Kidney (tissue), 14 donors: Measurements from ENCODE around the gene TIFAB. TPM values are rescaled to one million over a fixed set of nuclear protein-coding genes. Genes with fewer than 3 reads are reported as not detected.

Experiments used
- DNase-seq, 5 donors: peaks; one replicate each; pipeline ENCODE4 v3.0.0-alpha.2; 2013 to 2020
- FAIRE-seq: peaks from 2 replicates; lab custom pipeline; 2012; peaks lifted over from hg19 to GRCh38; lab: Jason Lieb, UNC
- H3K27ac ChIP-seq, 2 donors: one replicate each; pipeline ENCODE4 v1.7.0; 2013; ENCODE audit warnings: low read depth in 2 of 2, low read length in 2 of 2, inconsistent platforms in 1 of 2
- H3K27me3 ChIP-seq: one replicate; pipeline ENCODE4 v1.7.1; 2013; ENCODE audit warnings: low read length, inconsistent platforms; ENCODE audit not compliant: control insufficient read depth, insufficient read depth
- H3K36me3 ChIP-seq, 3 donors: one replicate each; pipeline versions ENCODE4 v1.7.0 to v1.7.1; 2013; ENCODE audit warnings: low read length in 3 of 3, control low read depth in 1 of 3, inconsistent platforms in 1 of 3; ENCODE audit not compliant: insufficient read depth in 3 of 3, control insufficient read depth in 2 of 3
- H3K4me1 ChIP-seq, 3 donors: one replicate each; pipeline versions ENCODE4 v1.7.0 to v1.7.1; 2013; ENCODE audit warnings: low read length in 3 of 3, inconsistent platforms in 1 of 3, low read depth in 1 of 3; ENCODE audit not compliant: control insufficient read depth in 2 of 3, insufficient read depth in 2 of 3
- H3K4me3 ChIP-seq, 3 donors: one replicate each; pipeline versions ENCODE4 v1.7.0 to v1.8.1; 2013; ENCODE audit warnings: low read length in 3 of 3, control low read depth in 1 of 3, inconsistent platforms in 1 of 3
- H3K9ac ChIP-seq, 3 donors: one replicate each; pipeline versions ENCODE4 v1.7.0 to v1.7.1; 2013; ENCODE audit warnings: low read length in 3 of 3, control low read depth in 1 of 3, inconsistent platforms in 1 of 3
- H3K9me3 ChIP-seq, 3 donors: one replicate each; pipeline versions ENCODE4 v1.7.0 to v1.7.1; 2013; ENCODE audit warnings: low read length in 3 of 3, control low read depth in 1 of 3, inconsistent platforms in 1 of 3; ENCODE audit not compliant: control insufficient read depth in 2 of 3, insufficient read depth in 1 of 3
- CTCF ChIP-seq: IDR thresholded peaks from 3 replicates; pipeline ENCODE4 v1.5.1; 2012; ENCODE audit warnings: mild to moderate bottlenecking, moderate library complexity, borderline replicate concordance; ENCODE audit not compliant: insufficient read depth; ENCODE audit errors: extremely low read depth
- intact Hi-C: fragments of 100-400 bp; cut with DNase I; formaldehyde crosslinking; loops from one replicate; pipeline ENCODE4 v1.11.1; 2022
- polyA plus RNA-seq: library from polyadenylated mRNA; stranded (reverse); fragments of 350-450 nt; fragmentation: Illumina TruSeq; extraction: RNeasy Lipid Tissue Mini Kit (QIAGEN cat#74804); gene quantifications from one replicate; pipeline ENCODE4 v1.2.3, GENCODE V29; 2014; ENCODE audit warnings: low read depth, low replicate concordance; ENCODE audit not compliant: insufficient read depth
- total RNA-seq: library from RNA; stranded (reverse); fragmentation: NEBNext Ultra II Directional; extraction: Animal tissue kit (Norgen Biotek cat#: 25700); gene quantifications from one replicate; pipeline ENCODE4 v1.2.1, GENCODE V29; 2021
- donor health status: control.
- donor health status: control.
- donor health status: control.
- donor health status: control.
- donor health status: control.
- donor health status: DM: yes; HTN: yes; CAD: no.
- donor health status: Normal renal cell carcinoma (clear cell type).

TIFAB gene
- total and polyA plus RNA-seq, 2 donors from 2014 or later, result 0.13 TPM; not detected in 1

DNA sequence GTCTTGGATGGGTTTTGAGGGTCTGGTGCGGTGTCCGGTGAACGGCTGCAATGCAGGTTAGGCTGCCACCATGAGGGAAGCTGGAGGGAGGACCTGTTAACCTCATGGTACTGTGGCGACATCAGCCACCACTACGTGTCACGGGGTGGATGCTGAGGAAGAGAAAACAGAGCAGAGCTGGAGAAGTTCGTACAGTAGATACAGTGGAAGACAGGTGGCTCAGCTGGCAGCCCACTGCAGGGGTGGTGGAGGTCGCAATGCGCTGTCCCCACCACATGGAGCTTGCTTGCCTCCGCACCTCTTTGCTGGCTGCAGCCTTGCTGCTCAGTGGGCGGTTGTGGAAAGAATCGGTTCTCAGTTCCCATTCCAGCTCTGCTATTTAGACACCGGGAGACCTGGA, 7.8 kb downstream of the TIFAB start:
- TF ChIP-seq CTCF, result no peak
- Histone ChIP-seq H3K27me3 (no peaks in the 10 kb centered on the region), H3K9ac (no peak overlapping the region), H3K9me3 (no peaks in the 10 kb centered on the region), H3K27ac (no peak overlapping the region), H3K4me3 (no peak overlapping the region), H3K36me3 (no peaks in the 10 kb centered on the region), H3K4me1 (no peaks in the 10 kb centered on the region)
- DNase-seq (peak in 1 of 5 donors; percentile 31), FAIRE-seq (no peak)
- intact Hi-C loops, result no loop called here

DNA sequence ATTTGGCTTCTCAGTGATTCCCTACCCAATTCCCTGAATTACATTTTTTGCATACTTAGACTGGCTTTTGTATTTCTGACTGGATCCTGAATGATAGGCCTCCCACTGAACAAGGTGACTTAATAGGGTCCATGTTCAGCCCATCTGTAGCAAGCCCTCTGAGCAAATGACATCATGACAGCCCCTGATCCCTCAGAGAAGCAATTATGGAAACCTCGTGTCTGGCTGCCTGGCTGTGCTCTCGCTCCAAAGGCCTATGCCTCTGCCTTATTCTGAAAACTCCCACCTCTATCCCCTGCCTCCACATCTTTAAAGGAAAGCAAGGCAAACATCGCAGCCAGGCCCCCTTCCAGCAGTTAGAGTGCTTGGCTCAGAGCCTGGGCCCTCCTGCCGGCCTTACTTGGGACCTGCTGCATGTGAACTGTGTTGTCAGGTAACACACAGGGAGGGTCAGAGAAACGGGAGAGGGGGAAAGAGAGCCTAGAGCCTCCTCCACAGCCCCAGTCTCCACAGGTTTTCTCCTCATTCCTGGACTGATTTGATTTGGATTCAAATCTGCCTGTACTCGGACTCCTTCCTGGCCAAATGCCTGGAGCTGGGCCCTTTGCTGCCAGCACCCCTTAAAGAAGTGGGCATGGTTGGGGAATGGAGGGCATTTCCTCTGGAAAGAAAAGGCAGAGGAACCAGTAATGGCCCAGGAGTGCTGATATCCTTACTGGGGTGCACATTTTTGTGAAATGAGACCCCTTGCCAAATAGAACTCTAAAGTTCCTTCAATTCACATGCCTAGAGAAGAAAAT, 8.8 kb downstream of the TIFAB start:
- Histone ChIP-seq H3K4me1 (no peaks in the 10 kb centered on the region), H3K4me3 (no peak overlapping the region), H3K27me3 (no peaks in the 10 kb centered on the region), H3K9me3 (no peaks in the 10 kb centered on the region), H3K9ac (no peak overlapping the region), H3K27ac (no peak overlapping the region), H3K36me3 (no peaks in the 10 kb centered on the region)
- DNase-seq, result peak in 1 of 5 donors; percentile 13
- intact Hi-C loops, result no loop called here
- no peak for TF ChIP-seq CTCF
- no peak for FAIRE-seq

DNA sequence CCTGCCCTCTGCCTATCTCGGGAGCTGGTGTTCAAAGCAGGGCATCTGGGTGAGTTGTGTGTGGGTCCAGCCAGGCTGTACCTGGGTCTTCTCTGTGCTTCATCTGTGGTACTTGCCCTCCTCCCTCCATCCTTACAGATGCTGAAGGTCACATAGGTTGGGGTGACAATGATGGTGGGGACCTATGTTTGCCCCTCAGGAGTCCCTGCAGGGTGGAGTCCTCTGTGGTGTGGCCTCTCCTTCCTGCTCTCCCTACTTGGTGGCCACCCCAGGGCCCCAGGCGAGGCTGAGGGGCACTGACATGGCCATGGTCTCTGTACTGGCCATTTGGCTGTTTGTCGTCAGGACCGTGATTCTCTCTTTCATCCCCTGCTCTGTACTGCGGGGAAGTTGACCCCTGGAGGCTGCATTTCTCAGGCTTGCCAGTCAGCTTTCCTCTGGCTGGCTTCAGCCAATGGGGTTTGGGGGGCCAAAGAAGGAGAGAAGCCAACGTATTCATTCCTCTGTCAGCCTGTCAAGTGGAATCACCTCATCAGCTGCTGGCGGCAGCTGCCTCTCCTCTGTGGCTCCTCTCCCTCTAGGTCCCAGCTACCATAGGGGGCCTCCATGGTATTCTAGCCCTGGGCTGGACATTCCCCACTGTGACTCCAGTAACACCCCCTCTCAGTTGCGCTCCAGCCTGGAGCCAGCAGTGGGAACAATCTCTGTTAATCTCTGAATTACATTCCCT, 9.6 kb downstream of the TIFAB start:
- H3K4me3 ChIP-seq, result no peak overlapping the region
- FAIRE-seq (no peak), DNase-seq (peak in 2 of 5 donors; percentile 7 to 35)
- intact Hi-C loops, result no loop called here
- H3K36me3 ChIP-seq, result no peaks in the 10 kb centered on the region
- H3K9me3 ChIP-seq, result no peaks in the 10 kb centered on the region
- no peaks in the 10 kb centered on the region for H3K4me1 ChIP-seq
- no peaks in the 10 kb centered on the region for H3K27me3 ChIP-seq
- no peak overlapping the region for H3K27ac ChIP-seq
- no peak for TF ChIP-seq CTCF
- no peak overlapping the region for H3K9ac ChIP-seq
